Kidney (tissue), 14 donors: Measurements from ENCODE around the gene CAMTA1. TPM values are rescaled to one million over a fixed set of nuclear protein-coding genes. Genes with fewer than 3 reads are reported as not detected.

Experiments
- DNase-seq, 5 donors: peaks; one replicate each; pipeline ENCODE4 v3.0.0-alpha.2; 2013 to 2020
- FAIRE-seq: peaks from 2 replicates; lab custom pipeline; 2012; peaks lifted over from hg19 to GRCh38; lab: Jason Lieb, UNC
- H3K27ac ChIP-seq, 2 donors: one replicate each; pipeline ENCODE4 v1.7.0; 2013; ENCODE audit warnings: low read depth in 2 of 2, low read length in 2 of 2, inconsistent platforms in 1 of 2
- H3K27me3 ChIP-seq: one replicate; pipeline ENCODE4 v1.7.1; 2013; ENCODE audit warnings: low read length, inconsistent platforms; ENCODE audit not compliant: control insufficient read depth, insufficient read depth
- H3K36me3 ChIP-seq, 3 donors: one replicate each; pipeline versions ENCODE4 v1.7.0 to v1.7.1; 2013; ENCODE audit warnings: low read length in 3 of 3, control low read depth in 1 of 3, inconsistent platforms in 1 of 3; ENCODE audit not compliant: insufficient read depth in 3 of 3, control insufficient read depth in 2 of 3
- H3K4me1 ChIP-seq, 3 donors: one replicate each; pipeline versions ENCODE4 v1.7.0 to v1.7.1; 2013; ENCODE audit warnings: low read length in 3 of 3, inconsistent platforms in 1 of 3, low read depth in 1 of 3; ENCODE audit not compliant: control insufficient read depth in 2 of 3, insufficient read depth in 2 of 3
- H3K4me3 ChIP-seq, 3 donors: one replicate each; pipeline versions ENCODE4 v1.7.0 to v1.8.1; 2013; ENCODE audit warnings: low read length in 3 of 3, control low read depth in 1 of 3, inconsistent platforms in 1 of 3
- H3K9ac ChIP-seq, 3 donors: one replicate each; pipeline versions ENCODE4 v1.7.0 to v1.7.1; 2013; ENCODE audit warnings: low read length in 3 of 3, control low read depth in 1 of 3, inconsistent platforms in 1 of 3
- H3K9me3 ChIP-seq, 3 donors: one replicate each; pipeline versions ENCODE4 v1.7.0 to v1.7.1; 2013; ENCODE audit warnings: low read length in 3 of 3, control low read depth in 1 of 3, inconsistent platforms in 1 of 3; ENCODE audit not compliant: control insufficient read depth in 2 of 3, insufficient read depth in 1 of 3
- CTCF ChIP-seq: IDR thresholded peaks from 3 replicates; pipeline ENCODE4 v1.5.1; 2012; ENCODE audit warnings: mild to moderate bottlenecking, moderate library complexity, borderline replicate concordance; ENCODE audit not compliant: insufficient read depth; ENCODE audit errors: extremely low read depth
- intact Hi-C: fragments of 100-400 bp; cut with DNase I; formaldehyde crosslinking; loops from one replicate; pipeline ENCODE4 v1.11.1; 2022
- polyA plus RNA-seq: library from polyadenylated mRNA; stranded (reverse); fragments of 350-450 nt; fragmentation: Illumina TruSeq; extraction: RNeasy Lipid Tissue Mini Kit (QIAGEN cat#74804); gene quantifications from one replicate; pipeline ENCODE4 v1.2.3, GENCODE V29; 2014; ENCODE audit warnings: low read depth, low replicate concordance; ENCODE audit not compliant: insufficient read depth
- total RNA-seq: library from RNA; stranded (reverse); fragmentation: NEBNext Ultra II Directional; extraction: Animal tissue kit (Norgen Biotek cat#: 25700); gene quantifications from one replicate; pipeline ENCODE4 v1.2.1, GENCODE V29; 2021
- donor health status: control.
- donor health status: control.
- donor health status: control.
- donor health status: control.
- donor health status: control.
- donor health status: DM: yes; HTN: yes; CAD: no.
- donor health status: Normal renal cell carcinoma (clear cell type).

CAMTA1 gene
- total and polyA plus RNA-seq, 2 donors from 2014 or later, result 79.0 to 170 TPM

GRCh38 chr1:6962996-6963911, 178.0 kb downstream of the CAMTA1 start:
- peak overlapping the region in 1 of 3 donors; percentile 46 for H3K4me3 ChIP-seq
- intact Hi-C loops, result no loop called here
- peaks cover 6 to 9% (median 7%) of the 10 kb centered on the region in 3 donors for H3K4me1 ChIP-seq
- TF ChIP-seq CTCF, result no peak
- no peaks in the 10 kb centered on the region for H3K36me3 ChIP-seq
- no peaks in the 10 kb centered on the region for H3K27me3 ChIP-seq
- peak; percentile 76 to 96 (median 88) for DNase-seq
- no peak overlapping the region for H3K27ac ChIP-seq
- H3K9ac ChIP-seq, result no peak overlapping the region
- no peaks in the 10 kb centered on the region for H3K9me3 ChIP-seq
- no peak for FAIRE-seq

- H3K36me3 ChIP-seq, result no peaks in the 10 kb centered on the region
- peaks cover 6 to 9% (median 7%) of the 10 kb centered on the region in 3 donors for H3K4me1 ChIP-seq
- no peak overlapping the region for H3K9ac ChIP-seq
- no peak overlapping the region for H3K27ac ChIP-seq
- no peaks in the 10 kb centered on the region for H3K9me3 ChIP-seq
- H3K27me3 ChIP-seq, result no peaks in the 10 kb centered on the region
- no peak overlapping the region for H3K4me3 ChIP-seq
- DNase-seq (peak in 1 of 5 donors; percentile 63), FAIRE-seq (no peak)
- intact Hi-C loops, result no loop called here
- TF ChIP-seq CTCF, result no peak
These were observed 178.7 kb downstream of the CAMTA1 start for GRCh38 chr1:6963912-6964307.

- H3K27me3 ChIP-seq, result no peaks in the 10 kb centered on the region
- TF ChIP-seq CTCF, result no peak
- no peak overlapping the region for H3K9ac ChIP-seq
- FAIRE-seq (no peak), DNase-seq (peak in 4 of 5 donors; percentile 36 to 89 (median 68))
- peak overlapping the region in 1 of 3 donors; percentile 16 for H3K4me3 ChIP-seq
- intact Hi-C loops, result no loop called here
- H3K36me3 ChIP-seq, result no peaks in the 10 kb centered on the region
- H3K27ac ChIP-seq, result no peak overlapping the region
- no peaks in the 10 kb centered on the region for H3K9me3 ChIP-seq
- H3K4me1 ChIP-seq, result peaks cover 3 to 5% (median 5%) of the 10 kb centered on the region in 3 donors
These were observed 180.1 kb downstream of the CAMTA1 start for GRCh38 chr1:6965083-6965934.
